GM12875 (cell line): Measurements from ENCODE around the gene HGFAC.

Experiments used
- H3K4me3 ChIP-seq: one replicate; pipeline ENCODE4 v1.5.1; 2011; ENCODE audit warnings: low read depth, low read length, control low read depth
- CTCF ChIP-seq: IDR thresholded peaks from 2 replicates; pipeline ENCODE4 v1.5.1; 2011; ENCODE audit warnings: low read depth, mild to moderate bottlenecking, control low read depth, inconsistent platforms, low read length, moderate library complexity, borderline replicate concordance; ENCODE audit not compliant: insufficient read depth

The HGFAC gene

GRCh38 chr4:3416270-3416669 is 25.5 kb upstream of the HGFAC start:
- TF ChIP-seq CTCF = no peak

GRCh38 chr4:3416821-3417221 is 24.9 kb upstream of the HGFAC start:
- TF ChIP-seq CTCF = no peak
- no peak overlapping the region for H3K4me3 ChIP-seq

More at GRCh38 chr4:3416270-3416669, 25.5 kb upstream of the HGFAC start:
- no peak overlapping the region for H3K4me3 ChIP-seq

GRCh38 chr4:3417448-3417847 is 24.3 kb upstream of the HGFAC start:
- TF ChIP-seq CTCF = no peak
- H3K4me3 ChIP-seq = no peak overlapping the region

- 0 out of 2 replicates have a peak, but pooled peaks have one; percentile 11 for TF ChIP-seq CTCF
Observed at GRCh38 chr4:3418029-3418762, 23.6 kb upstream of the HGFAC start.

GRCh38 chr4:3419836-3420605 is 21.7 kb upstream of the HGFAC start:
- H3K4me3 ChIP-seq = no peak overlapping the region

More at GRCh38 chr4:3418029-3418762, 23.6 kb upstream of the HGFAC start:
- H3K4me3 ChIP-seq = no peak overlapping the region

GRCh38 chr4:3420606-3420955 is 21.2 kb upstream of the HGFAC start:
- no peak for TF ChIP-seq CTCF

More at GRCh38 chr4:3419836-3420605, 21.7 kb upstream of the HGFAC start:
- no peak for TF ChIP-seq CTCF

GRCh38 chr4:3420956-3421355 is 20.8 kb upstream of the HGFAC start:
- no peak overlapping the region for H3K4me3 ChIP-seq
- no peak for TF ChIP-seq CTCF

More at GRCh38 chr4:3420606-3420955, 21.2 kb upstream of the HGFAC start:
- no peak overlapping the region for H3K4me3 ChIP-seq
